Endothelial cell (in vitro differentiated cells): ENCODE data around the gene ZNF407. TPM values are rescaled to one million over a fixed set of nuclear protein-coding genes. Genes with fewer than 3 reads are reported as not detected.

Source experiments
- DNase-seq: peaks from one replicate; pipeline ENCODE4 v3.0.0; 2021; ENCODE audit warnings: low spot score
- H3K27ac Mint-ChIP-seq: one replicate; pipeline ENCODE4 v1.8.0; 2021; ENCODE audit warnings: mixed read lengths, inconsistent platforms; ENCODE audit not compliant: unreplicated experiment
- H3K27me3 Mint-ChIP-seq: one replicate; pipeline ENCODE4 v1.8.0; 2021; ENCODE audit warnings: mild to moderate bottlenecking, moderate library complexity, mixed read lengths, inconsistent platforms; ENCODE audit not compliant: unreplicated experiment
- H3K36me3 Mint-ChIP-seq: one replicate; pipeline ENCODE4 v1.8.0; 2021; ENCODE audit warnings: mild to moderate bottlenecking, low read depth, mixed read lengths, inconsistent platforms; ENCODE audit not compliant: unreplicated experiment
- H3K4me1 Mint-ChIP-seq: one replicate; pipeline ENCODE4 v1.8.0; 2021; ENCODE audit warnings: mild to moderate bottlenecking, mixed read lengths, inconsistent platforms; ENCODE audit not compliant: unreplicated experiment
- H3K4me3 Mint-ChIP-seq: one replicate; pipeline ENCODE4 v1.8.0; 2021; ENCODE audit warnings: mild to moderate bottlenecking, mixed read lengths, inconsistent platforms; ENCODE audit not compliant: unreplicated experiment
- H3K9me3 Mint-ChIP-seq: one replicate; pipeline ENCODE4 v1.8.0; 2021; ENCODE audit warnings: mixed read lengths, inconsistent platforms; ENCODE audit not compliant: unreplicated experiment
- CTCF ChIP-seq: fragments of 200-600 bp; sonication (generic); IDR thresholded peaks from one replicate; pipeline ENCODE4 v1.5.0; 2021; ENCODE audit warnings: antibody characterized with exemption; ENCODE audit not compliant: unreplicated experiment
- total RNA-seq: library from RNA; stranded (reverse); fragmentation: NEBNext Ultra II Directional; extraction: Animal tissue kit (Norgen Biotek cat#: 25700); gene quantifications from one replicate; pipeline ENCODE4 v1.2.1, GENCODE V29; 2021; ENCODE audit not compliant: unreplicated experiment

The ZNF407 gene
- total RNA-seq, 1 donor from 2014 or later: 16.8 TPM

- no peak for TF ChIP-seq CTCF
- no peak for DNase-seq
- Mint-ChIP-seq H3K4me3 (no peak overlapping the region), H3K4me1 (peaks cover 9% of the 10 kb centered on the region), H3K9me3 (no peaks in the 10 kb centered on the region), H3K27ac (no peak overlapping the region), H3K27me3 (no peaks in the 10 kb centered on the region), H3K36me3 (peaks cover 4% of the 10 kb centered on the region)
These were observed 134.7 kb downstream of the ZNF407 start for GRCh38 chr18:74732380-74732779.

- Mint-ChIP-seq H3K4me1 (peaks cover 9% of the 10 kb centered on the region), H3K9me3 (no peaks in the 10 kb centered on the region), H3K27me3 (peaks cover 2% of the 10 kb centered on the region), H3K4me3 (no peak overlapping the region), H3K36me3 (no peaks in the 10 kb centered on the region), H3K27ac (no peak overlapping the region)
- DNase-seq: no peak
- no peak for TF ChIP-seq CTCF
These were observed 135.9 kb downstream of the ZNF407 start for GRCh38 chr18:74733598-74733997.

DNA sequence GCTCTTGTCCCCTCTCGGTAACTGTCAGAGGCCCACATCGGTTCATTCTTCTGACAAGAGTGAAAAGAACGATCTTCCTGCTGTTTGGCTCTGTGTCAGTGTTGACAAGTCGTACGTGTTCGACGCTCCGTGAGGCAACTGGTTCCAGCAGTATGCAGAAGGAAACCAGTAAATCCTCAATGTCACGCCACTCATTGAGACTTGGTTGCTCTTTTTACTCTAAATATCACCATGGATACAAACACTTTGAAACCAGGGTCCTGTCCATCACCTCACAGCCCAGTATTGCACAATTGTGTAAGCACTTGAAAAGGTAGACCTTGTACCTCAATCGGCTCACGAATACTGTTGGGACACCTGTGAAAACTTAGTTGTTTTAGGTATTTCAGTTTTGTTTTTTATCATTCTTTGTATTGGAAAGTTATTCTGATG, 136.4 kb downstream of the ZNF407 start:
- Mint-ChIP-seq H3K4me1 (peaks cover 9% of the 10 kb centered on the region), H3K27me3 (peaks cover 2% of the 10 kb centered on the region), H3K9me3 (no peaks in the 10 kb centered on the region), H3K4me3 (no peak overlapping the region), H3K36me3 (no peaks in the 10 kb centered on the region), H3K27ac (no peak overlapping the region)
- DNase-seq: no peak
- no peak for TF ChIP-seq CTCF

DNA sequence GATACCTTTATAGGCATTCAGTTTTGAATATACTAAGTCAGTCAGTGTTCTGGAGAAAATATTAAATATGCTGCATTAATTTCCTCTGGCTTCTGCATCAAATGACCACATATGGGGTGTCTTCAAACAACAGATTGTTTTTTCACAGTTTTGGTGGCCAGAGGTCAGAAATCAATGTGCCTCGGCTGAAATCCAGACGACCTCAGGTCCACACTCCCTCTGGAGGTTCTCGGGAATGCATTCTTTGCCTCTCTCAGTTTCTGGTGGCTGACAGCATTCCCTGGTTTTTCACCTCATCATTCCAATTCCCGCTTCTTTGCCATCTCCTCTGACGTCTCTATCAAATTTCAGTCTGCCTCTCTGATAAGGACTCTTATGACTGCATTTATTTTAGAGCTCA, 142.3 kb downstream of the ZNF407 start:
- DNase-seq: no peak
- no peak for TF ChIP-seq CTCF
- no peaks in the 10 kb centered on the region for H3K9me3 Mint-ChIP-seq
- H3K4me1 Mint-ChIP-seq: no peaks in the 10 kb centered on the region
- H3K27ac Mint-ChIP-seq: no peak overlapping the region
- H3K27me3 Mint-ChIP-seq: peaks cover 2% of the 10 kb centered on the region
- no peak overlapping the region for H3K4me3 Mint-ChIP-seq
- no peaks in the 10 kb centered on the region for H3K36me3 Mint-ChIP-seq

- H3K27me3 Mint-ChIP-seq: peaks cover 3% of the 10 kb centered on the region
- no peak overlapping the region for H3K27ac Mint-ChIP-seq
- H3K4me1 Mint-ChIP-seq: no peaks in the 10 kb centered on the region
- no peaks in the 10 kb centered on the region for H3K9me3 Mint-ChIP-seq
- DNase-seq: no peak
- TF ChIP-seq CTCF: no peak
- no peaks in the 10 kb centered on the region for H3K36me3 Mint-ChIP-seq
- H3K4me3 Mint-ChIP-seq: no peak overlapping the region
These were observed 145.0 kb downstream of the ZNF407 start for GRCh38 chr18:74742573-74743243.
